ENCODE measurements around the gene COMP. TPM values are rescaled to one million over a fixed set of nuclear protein-coding genes. Genes with fewer than 3 reads are reported as not detected.

Gene COMP
- total RNA-seq, 6 donors from 2014 or later: 1.8 to 8.5 (median 4.3) TPM; not detected in 2

DNA sequence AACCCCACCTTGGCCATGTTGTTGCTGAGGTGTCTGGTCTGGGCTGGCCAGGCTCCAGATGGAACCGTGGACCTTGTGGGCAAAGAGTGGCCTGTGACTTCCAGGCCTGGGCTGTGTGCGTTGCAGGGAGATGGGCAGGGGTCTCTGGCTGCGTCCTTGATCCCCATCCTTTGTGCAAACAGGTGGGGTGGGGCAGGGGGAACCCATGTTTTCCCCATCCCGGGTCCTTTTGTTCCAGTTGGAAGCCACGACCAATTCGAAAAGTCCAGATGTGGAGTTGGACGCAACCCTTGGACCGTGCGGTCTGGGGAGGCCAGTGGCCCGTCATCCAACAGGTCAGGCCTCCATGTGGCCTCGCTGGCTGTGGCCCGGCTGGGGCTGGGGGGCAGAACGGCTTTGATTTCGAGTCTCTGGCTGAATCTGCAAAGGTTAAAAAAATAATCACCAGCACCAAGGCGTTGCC lies 13.1 kb upstream of the COMP start:
- WGBS, 2 donors: 76 to 90% methylated on average over 9 to 15 of the region's 15 CpGs
- TF ChIP-seq, protein P1, sequence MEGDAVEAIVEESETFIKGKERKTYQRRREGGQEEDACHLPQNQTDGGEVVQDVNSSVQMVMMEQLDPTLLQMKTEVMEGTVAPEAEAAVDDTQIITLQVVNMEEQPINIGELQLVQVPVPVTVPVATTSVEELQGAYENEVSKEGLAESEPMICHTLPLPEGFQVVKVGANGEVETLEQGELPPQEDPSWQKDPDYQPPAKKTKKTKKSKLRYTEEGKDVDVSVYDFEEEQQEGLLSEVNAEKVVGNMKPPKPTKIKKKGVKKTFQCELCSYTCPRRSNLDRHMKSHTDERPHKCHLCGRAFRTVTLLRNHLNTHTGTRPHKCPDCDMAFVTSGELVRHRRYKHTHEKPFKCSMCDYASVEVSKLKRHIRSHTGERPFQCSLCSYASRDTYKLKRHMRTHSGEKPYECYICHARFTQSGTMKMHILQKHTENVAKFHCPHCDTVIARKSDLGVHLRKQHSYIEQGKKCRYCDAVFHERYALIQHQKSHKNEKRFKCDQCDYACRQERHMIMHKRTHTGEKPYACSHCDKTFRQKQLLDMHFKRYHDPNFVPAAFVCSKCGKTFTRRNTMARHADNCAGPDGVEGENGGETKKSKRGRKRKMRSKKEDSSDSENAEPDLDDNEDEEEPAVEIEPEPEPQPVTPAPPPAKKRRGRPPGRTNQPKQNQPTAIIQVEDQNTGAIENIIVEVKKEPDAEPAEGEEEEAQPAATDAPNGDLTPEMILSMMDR (IDR thresholded peaks at IDR 0.05): no peak
- TF ChIP-seq POLR2A (IDR thresholded peaks at IDR 0.05): no peak
- no peak for TF ChIP-seq POLR2AphosphoS5 (IDR thresholded peaks at IDR 0.05)
- TF ChIP-seq EP300 (IDR thresholded peaks at IDR 0.05): no peak
- no peak for ATAC-seq (ENCODE audit: low FRiP score in 2 of 2)
- Histone ChIP-seq H3K4me1 (peaks cover 0 to 3% (median 2%) of the 10 kb centered on the region in 4 donors), H3K9me3 (no peaks in the 10 kb centered on the region), H3K36me3 (no peaks in the 10 kb centered on the region), H3K4me3 (no peak overlapping the region), H3K27ac (no peak overlapping the region), H3K27me3 (no peaks in the 10 kb centered on the region)
- no peak for DNase-seq

DNA sequence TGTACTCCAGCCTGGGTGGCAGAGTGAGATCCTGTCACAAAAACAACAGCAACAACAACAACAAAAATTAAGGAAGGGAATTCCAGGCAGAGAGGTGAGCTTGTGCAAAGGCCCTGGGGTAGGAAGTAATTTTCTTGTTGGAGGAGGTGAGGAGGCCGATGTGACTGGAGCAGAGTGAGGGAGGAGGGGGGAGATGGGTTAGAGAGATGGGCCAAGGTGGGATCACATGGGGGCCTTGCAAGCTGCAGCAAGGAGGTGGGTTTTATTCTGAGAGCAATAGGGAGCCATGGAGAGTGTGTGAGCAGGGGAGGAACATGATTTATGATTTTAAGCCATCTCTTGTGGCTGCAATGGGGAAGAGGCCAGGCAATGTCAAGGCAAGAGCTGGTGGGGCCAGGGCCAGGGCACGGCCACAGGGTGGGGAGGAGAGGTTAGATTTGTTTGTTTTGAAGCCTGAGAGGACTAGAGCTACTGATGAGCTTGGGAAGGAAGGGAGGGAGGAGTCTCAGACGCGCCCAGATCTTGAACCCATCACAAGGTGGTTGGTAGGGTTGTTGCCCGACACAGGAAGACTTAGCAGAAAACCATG lies 12.5 kb upstream of the COMP start:
- ATAC-seq (ENCODE audit: low FRiP score in 2 of 2) (no peak), DNase-seq (no peak)
- Histone ChIP-seq H3K4me3 (no peak overlapping the region), H3K36me3 (no peaks in the 10 kb centered on the region), H3K9me3 (no peaks in the 10 kb centered on the region), H3K27me3 (peaks cover 0 to 4% (median 0%) of the 10 kb centered on the region in 4 donors), H3K27ac (no peak overlapping the region), H3K4me1 (peaks cover 0 to 3% (median 0%) of the 10 kb centered on the region in 4 donors)
- 84 to 89% methylated on average over 5 of the region's 5 CpGs for WGBS, 2 donors
- TF ChIP-seq POLR2AphosphoS5 (IDR thresholded peaks at IDR 0.05) (no peak), POLR2A (IDR thresholded peaks at IDR 0.05) (no peak), EP300 (IDR thresholded peaks at IDR 0.05) (no peak)
- TF ChIP-seq, protein P1 (IDR thresholded peaks at IDR 0.05): no peak

DNA sequence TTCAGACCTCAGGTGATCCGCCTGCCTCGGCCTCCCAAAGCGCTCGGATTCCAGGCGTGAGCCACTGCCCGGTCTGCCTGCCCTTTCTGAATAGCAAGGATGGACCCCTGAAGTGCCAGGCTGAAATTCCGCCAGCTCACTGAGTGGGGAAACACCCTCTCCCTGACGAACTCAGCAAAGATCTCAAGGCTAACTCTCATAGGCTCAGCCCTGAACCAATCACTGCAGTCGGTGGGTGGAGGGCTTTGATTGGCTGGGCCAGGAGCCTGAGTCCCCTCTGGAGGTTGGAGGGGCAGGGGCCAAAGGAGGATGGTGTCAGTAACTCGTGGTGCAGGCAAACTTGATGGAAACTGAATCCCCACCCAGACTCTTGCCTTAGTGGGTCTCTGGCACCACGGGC lies 11.2 kb upstream of the COMP start:
- Histone ChIP-seq H3K27me3 (peaks cover 0 to 7% (median 0%) of the 10 kb centered on the region in 4 donors), H3K4me1 (peaks cover 0 to 6% (median 0%) of the 10 kb centered on the region in 4 donors), H3K9me3 (no peaks in the 10 kb centered on the region), H3K36me3 (no peaks in the 10 kb centered on the region), H3K4me3 (no peak overlapping the region), H3K27ac (no peak overlapping the region)
- 76 to 80% methylated on average over 1 to 11 of the region's 11 CpGs for WGBS, 2 donors
- DNase-seq (no peak), ATAC-seq (ENCODE audit: low FRiP score in 2 of 2) (no peak)
- TF ChIP-seq POLR2A (IDR thresholded peaks at IDR 0.05): no peak
- TF ChIP-seq, protein P1 (IDR thresholded peaks at IDR 0.05): no peak
- no peak for TF ChIP-seq POLR2AphosphoS5 (IDR thresholded peaks at IDR 0.05)
- no peak for TF ChIP-seq EP300 (IDR thresholded peaks at IDR 0.05)

DNA sequence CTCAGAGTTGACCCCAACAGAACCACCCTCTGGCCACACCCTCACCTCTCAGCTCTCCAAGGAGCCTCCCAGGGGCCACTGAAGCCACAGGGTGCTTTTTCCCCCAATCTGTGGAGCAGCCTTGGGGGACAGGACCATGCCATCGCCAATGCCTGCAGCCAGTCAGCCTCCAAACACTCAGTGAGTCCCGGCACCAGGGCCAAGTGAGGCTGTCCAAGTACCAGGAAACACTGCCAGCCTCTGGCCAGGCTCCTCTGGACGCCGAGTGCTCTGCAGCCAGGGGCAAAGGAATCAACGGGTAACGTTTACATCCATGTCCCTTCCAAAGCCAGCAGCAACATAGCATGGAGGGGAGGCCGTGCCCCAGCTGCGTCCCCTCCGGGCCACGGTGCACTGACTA lies 9.5 kb upstream of the COMP start:
- TF ChIP-seq POLR2AphosphoS5 (IDR thresholded peaks at IDR 0.05) (no peak), EP300 (IDR thresholded peaks at IDR 0.05) (no peak), POLR2A (IDR thresholded peaks at IDR 0.05) (no peak)
- TF ChIP-seq, protein P1 (IDR thresholded peaks at IDR 0.05): no peak
- Histone ChIP-seq H3K9me3 (no peaks in the 10 kb centered on the region), H3K27ac (no peak overlapping the region), H3K4me1 (peaks cover 0 to 6% (median under 1%) of the 10 kb centered on the region in 4 donors), H3K27me3 (peaks cover 0 to 7% (median 1%) of the 10 kb centered on the region in 4 donors), H3K36me3 (no peaks in the 10 kb centered on the region), H3K4me3 (no peak overlapping the region)
- DNase-seq (no peak), ATAC-seq (ENCODE audit: low FRiP score in 2 of 2) (no peak)
- 79 to 84% methylated on average over 5 to 10 of the region's 10 CpGs for WGBS, 2 donors

DNA sequence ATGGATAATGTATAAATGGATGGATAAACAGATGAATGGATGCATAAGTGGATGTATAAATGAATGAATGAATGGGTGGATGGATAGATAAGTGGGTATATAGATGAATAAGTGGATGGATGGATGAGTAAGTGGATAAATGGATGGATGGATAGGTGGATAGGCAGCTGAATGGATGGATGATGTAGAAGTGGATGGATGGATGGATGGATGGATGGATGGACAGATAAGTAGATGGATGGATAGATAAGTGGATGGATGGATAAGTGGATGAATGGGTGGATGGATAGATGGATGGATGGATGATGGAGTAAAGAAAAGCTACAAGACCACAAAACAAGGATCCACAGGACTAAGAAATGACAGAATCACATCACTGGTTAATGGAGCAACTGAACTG lies 9.0 kb upstream of the COMP start:
- TF ChIP-seq POLR2A (IDR thresholded peaks at IDR 0.05): no peak
- TF ChIP-seq POLR2AphosphoS5 (IDR thresholded peaks at IDR 0.05): no peak
- TF ChIP-seq EP300 (IDR thresholded peaks at IDR 0.05): no peak
- TF ChIP-seq, protein P1 (IDR thresholded peaks at IDR 0.05): no peak
- no peak overlapping the region for H3K27ac ChIP-seq
- peaks cover 0 to 7% (median 2%) of the 10 kb centered on the region in 4 donors for H3K27me3 ChIP-seq
- H3K36me3 ChIP-seq: no peaks in the 10 kb centered on the region
- H3K9me3 ChIP-seq: no peaks in the 10 kb centered on the region
- ATAC-seq (ENCODE audit: low FRiP score in 2 of 2) (no peak), DNase-seq (no peak)
- no peak overlapping the region for H3K4me3 ChIP-seq
- peaks cover 0 to 6% (median 2%) of the 10 kb centered on the region in 4 donors for H3K4me1 ChIP-seq
